Measurements from ENCODE around the gene ITPRIP.

The ITPRIP gene

GRCh38 chr10:104326991-104327610, 11.2 kb downstream of the ITPRIP start:
- no peak for DNase-seq (ENCODE audit: low read depth in 3 of 3, low spot score in 1 of 3)

GRCh38 chr10:104325436-104326435, 12.5 kb downstream of the ITPRIP start:
- DNase-seq (ENCODE audit: low read depth in 3 of 3, low spot score in 1 of 3): no peak

- no peak for DNase-seq (ENCODE audit: low read depth in 3 of 3, low spot score in 1 of 3)
These were observed 13.3 kb downstream of the ITPRIP start for GRCh38 chr10:104324931-104325330.

- DNase-seq (ENCODE audit: low read depth in 3 of 3, low spot score in 1 of 3): no peak
These were observed 14.0 kb downstream of the ITPRIP start for GRCh38 chr10:104324221-104324686.

GRCh38 chr10:104323760-104324201, 14.5 kb downstream of the ITPRIP start:
- no peak for DNase-seq (ENCODE audit: low read depth in 3 of 3, low spot score in 1 of 3)

- DNase-seq (ENCODE audit: low read depth in 3 of 3, low spot score in 1 of 3): no peak
These were observed 15.2 kb downstream of the ITPRIP start for GRCh38 chr10:104323085-104323484.

- DNase-seq (ENCODE audit: low read depth in 3 of 3, low spot score in 1 of 3): no peak
These were observed 15.9 kb downstream of the ITPRIP start for GRCh38 chr10:104322416-104322782.

GRCh38 chr10:104321725-104322415, 16.4 kb downstream of the ITPRIP start:
- DNase-seq (ENCODE audit: low read depth in 3 of 3, low spot score in 1 of 3): no peak

GRCh38 chr10:104321226-104321625, 17.0 kb downstream of the ITPRIP start:
- no peak for DNase-seq (ENCODE audit: low read depth in 3 of 3, low spot score in 1 of 3)

GRCh38 chr10:104318810-104319741, 19.2 kb downstream of the ITPRIP start:
- DNase-seq (ENCODE audit: low read depth in 3 of 3, low spot score in 1 of 3): no peak

GRCh38 chr10:104318326-104318725, 19.9 kb downstream of the ITPRIP start:
- no peak for DNase-seq (ENCODE audit: low read depth in 3 of 3, low spot score in 1 of 3)

- DNase-seq (ENCODE audit: low read depth in 3 of 3, low spot score in 1 of 3): no peak
These were observed 20.5 kb downstream of the ITPRIP start for GRCh38 chr10:104317726-104318299.

- DNase-seq (ENCODE audit: low read depth in 3 of 3, low spot score in 1 of 3): no peak
These were observed 21.0 kb downstream of the ITPRIP start for GRCh38 chr10:104317269-104317710.

GRCh38 chr10:104316321-104317099, 21.8 kb downstream of the ITPRIP start:
- DNase-seq (ENCODE audit: low read depth in 3 of 3, low spot score in 1 of 3): no peak

- DNase-seq (ENCODE audit: low read depth in 3 of 3, low spot score in 1 of 3): no peak
These were observed 22.8 kb downstream of the ITPRIP start for GRCh38 chr10:104315486-104315921.

- no peak for DNase-seq (ENCODE audit: low read depth in 3 of 3, low spot score in 1 of 3)
These were observed 23.4 kb downstream of the ITPRIP start for GRCh38 chr10:104314591-104315485.

GRCh38 chr10:104311184-104311720, 27.0 kb downstream of the ITPRIP start:
- no peak for DNase-seq (ENCODE audit: low read depth in 3 of 3, low spot score in 1 of 3)

Data from stimulated activated CD4-positive, alpha-beta T cell treated with anti-CD3 and anti-CD28 coated beads, TNF-alpha, amount 100 ng/mL, for 1 hour (primary cell).